H1 (cell line): Measurements from ENCODE around the gene ZNF598. TPM values are rescaled to one million over a fixed set of nuclear protein-coding genes. Genes with fewer than 3 reads are reported as not detected.

ENCODE experiments used
- ATF2 ChIP-seq: IDR thresholded peaks from 2 replicates; pipeline ENCODE4 v1.6.1; 2012; ENCODE audit warnings: low read length, inconsistent platforms
- ATF3 ChIP-seq: IDR thresholded peaks from 2 replicates; pipeline ENCODE4 v1.6.1; 2011; ENCODE audit warnings: low read depth, mild to moderate bottlenecking, low read length; ENCODE audit not compliant: insufficient read depth
- CBX8 ChIP-seq: fragments of 300-800, 300-1000 bp; sonication (generic); IDR thresholded peaks from 2 replicates; pipeline ENCODE4 v1.7.1; 2016; ENCODE audit warnings: low read depth, low read length, borderline replicate concordance
- CHD1 ChIP-seq: IDR thresholded peaks from 2 replicates; pipeline ENCODE4 v1.6.1; 2012; ENCODE audit warnings: low read depth, low read length, improper control_type of control experiment
- CHD2 ChIP-seq: IDR thresholded peaks from 2 replicates; pipeline ENCODE4 v1.6.1; 2012; ENCODE audit warnings: low read length, improper control_type of control experiment
- CTBP2 ChIP-seq: IDR thresholded peaks from 2 replicates; pipeline ENCODE4 v1.7.0; 2011; ENCODE audit warnings: borderline replicate concordance, mild to moderate bottlenecking, moderate library complexity, mixed read lengths, low read length; ENCODE audit not compliant: insufficient read depth, insufficient read length
- GTF2F1 ChIP-seq: IDR thresholded peaks from 2 replicates; pipeline ENCODE4 v1.6.1; 2012; ENCODE audit warnings: low read depth, low read length, improper control_type of control experiment, borderline replicate concordance
- HDAC6 ChIP-seq: IDR thresholded peaks from one replicate; pipeline ENCODE4 v1.7.1; 2012; ENCODE audit warnings: low read depth, mild to moderate bottlenecking, inconsistent platforms, low read length, moderate library complexity
- KDM4A ChIP-seq: IDR thresholded peaks from one replicate; pipeline ENCODE4 v1.7.1; 2012; ENCODE audit warnings: low read depth, mild to moderate bottlenecking, moderate library complexity, low read length, inconsistent platforms; ENCODE audit not compliant: severe bottlenecking
- POU5F1 ChIP-seq: IDR thresholded peaks from 2 replicates; pipeline ENCODE4 v1.6.1; 2011; ENCODE audit warnings: low read depth, mild to moderate bottlenecking, low read length, moderate library complexity
- RXRA ChIP-seq: IDR thresholded peaks from 2 replicates; pipeline ENCODE4 v1.6.1; 2011; ENCODE audit warnings: low read depth, mild to moderate bottlenecking, low read length, moderate library complexity; ENCODE audit not compliant: insufficient read depth
- SP4 ChIP-seq: IDR thresholded peaks from 2 replicates; pipeline ENCODE4 v1.6.1; 2012; ENCODE audit warnings: low read length, inconsistent platforms
- SUZ12 ChIP-seq: fragments of 200-600 bp; sonication (generic); IDR thresholded peaks from 2 replicates; pipeline ENCODE4 v1.6.1; 2012; ENCODE audit warnings: mild to moderate bottlenecking, inconsistent platforms, low read length, moderate library complexity, mixed read lengths
- TCF12 ChIP-seq: IDR thresholded peaks from 2 replicates; pipeline ENCODE4 v1.6.1; 2011; ENCODE audit warnings: low read depth, mild to moderate bottlenecking, low read length
- TEAD4 ChIP-seq: IDR thresholded peaks from 2 replicates; pipeline ENCODE4 v1.6.1; 2012; ENCODE audit warnings: low read depth, low read length, inconsistent platforms, mixed read lengths
- polyA plus RNA-seq, 7 experiments: library from polyadenylated mRNA; depleted of rRNA in 3 of 7; stranded (reverse) in 5 of 7; unstranded in 2 of 7; fragments of >200 nt in 5 of 7; fragments of 200-250 nt in 2 of 7; gene quantifications; 1 replicate in 5 of 7; 2 replicates in 1 of 7; 4 replicates in 1 of 7; pipeline versions ENCODE4 v1.2.1 to v1.2.3, GENCODE V29; 2011 to 2013; ENCODE audit warnings: missing spikeins in 2 of 7, mixed read lengths in 2 of 7
- total RNA-seq: library from RNA; stranded (reverse); fragmentation: NEBNext Ultra II Directional; extraction: Animal tissue kit (Norgen Biotek cat#: 25700); gene quantifications from 2 replicates; pipeline ENCODE4 v1.2.1, GENCODE V29; 2021

Gene ZNF598
- total and polyA plus RNA-seq, 2 of the 8 experiments (the other 6 are each of a cell fraction or from before 2014, with no cell fraction given), result 29.3 to 47.6 TPM

GRCh38 chr16:1959269-1960039, 50.2 kb downstream of the ZNF598 start, which contains the start of gene NDUFB10 (continued):
- TF ChIP-seq ATF2 (no peak), ATF3 (no peak), CBX8 (no peak), GTF2F1 (no peak), CHD1 (no peak), SP4 (no peak), HDAC6 (no peak), KDM4A (peak; percentile 80), RXRA (no peak), CHD2 (no peak; the same call in 1 of the 2 replicates), POU5F1 (no peak), CTBP2 (no peak), TCF12 (no peak), TEAD4 (no peak), SUZ12 (no peak)
